BE2C (cell line): ENCODE data around the gene DAPK1.

Source experiments
- DNase-seq: peaks from one replicate; pipeline ENCODE4 v3.0.0-alpha.2; 2020
- H3K27me3 ChIP-seq: fragments of 250-450 bp; sonication (Bioruptor Pico); 2 replicates; pipeline ENCODE4 v1.5.1; 2020; ENCODE audit warnings: mild to moderate bottlenecking
- H3K36me3 ChIP-seq: fragments of 250-450 bp; sonication (Bioruptor Pico); 2 replicates; pipeline ENCODE4 v1.5.1; 2020; ENCODE audit warnings: mild to moderate bottlenecking
- H3K4me1 ChIP-seq: fragments of 250-450 bp; sonication (Bioruptor Pico); 2 replicates; pipeline ENCODE4 v1.5.1; 2020
- H3K4me3 ChIP-seq: 2 replicates; pipeline ENCODE4 v1.5.1; 2011; ENCODE audit warnings: low read depth, low read length
- H3K9me3 ChIP-seq: fragments of 250-450 bp; sonication (Bioruptor Pico); 2 replicates; pipeline ENCODE4 v1.5.1; 2020
- CTCF ChIP-seq: IDR thresholded peaks from 2 replicates; pipeline ENCODE4 v1.5.1; 2012; ENCODE audit warnings: mild to moderate bottlenecking, low read depth, low read length

Gene DAPK1

GRCh38 chr9:87534036-87534435 lies 36.4 kb downstream of the DAPK1 start:
- no peak for TF ChIP-seq CTCF
- H3K27me3 ChIP-seq, result no peaks in the 10 kb centered on the region
- H3K36me3 ChIP-seq, result no peaks in the 10 kb centered on the region
- no peaks in the 10 kb centered on the region for H3K9me3 ChIP-seq
- no peak for DNase-seq
- no peak overlapping the region for H3K4me3 ChIP-seq
- H3K4me1 ChIP-seq, result peaks cover 52% of the 10 kb centered on the region

GRCh38 chr9:87534957-87535356 lies 37.3 kb downstream of the DAPK1 start:
- H3K4me1 ChIP-seq, result peaks cover 52% of the 10 kb centered on the region
- H3K36me3 ChIP-seq, result no peaks in the 10 kb centered on the region
- no peak for TF ChIP-seq CTCF
- peak; percentile 52 for DNase-seq
- no peaks in the 10 kb centered on the region for H3K27me3 ChIP-seq
- no peaks in the 10 kb centered on the region for H3K9me3 ChIP-seq
- H3K4me3 ChIP-seq, result no peak overlapping the region

GRCh38 chr9:87535817-87536539 lies 38.3 kb downstream of the DAPK1 start:
- Histone ChIP-seq H3K4me1 (peaks cover 42% of the 10 kb centered on the region), H3K4me3 (no peak overlapping the region), H3K27me3 (no peaks in the 10 kb centered on the region), H3K36me3 (no peaks in the 10 kb centered on the region), H3K9me3 (no peaks in the 10 kb centered on the region)
- DNase-seq, result no peak
- no peak for TF ChIP-seq CTCF

- peaks cover 27% of the 10 kb centered on the region for H3K4me1 ChIP-seq
- H3K9me3 ChIP-seq, result no peaks in the 10 kb centered on the region
- no peak overlapping the region for H3K4me3 ChIP-seq
- H3K36me3 ChIP-seq, result no peaks in the 10 kb centered on the region
- DNase-seq, result peak; percentile 31
- no peak for TF ChIP-seq CTCF
- H3K27me3 ChIP-seq, result no peaks in the 10 kb centered on the region
Observed at GRCh38 chr9:87537625-87538024, 40.0 kb downstream of the DAPK1 start.

GRCh38 chr9:87540444-87541105 lies 42.9 kb downstream of the DAPK1 start:
- no peak for DNase-seq

More at GRCh38 chr9:87540444-87541105, 42.9 kb downstream of the DAPK1 start:
- no peaks in the 10 kb centered on the region for H3K9me3 ChIP-seq
- no peak overlapping the region for H3K4me3 ChIP-seq
- H3K36me3 ChIP-seq, result no peaks in the 10 kb centered on the region
- no peaks in the 10 kb centered on the region for H3K27me3 ChIP-seq
- H3K4me1 ChIP-seq, result peaks cover 21% of the 10 kb centered on the region
- TF ChIP-seq CTCF, result no peak
